ENCODE measurements around the gene BCOR.
A peak's percentile ranks its signal among the peaks of the same experiment; 100 is the strongest.

The BCOR gene

GRCh38 chrX:40083120-40083978 is 14.4 kb downstream of the BCOR start:
- Histone ChIP-seq H4K20me1 (ENCODE audit: insufficient read depth, low read length) (peaks cover 92% of the 10 kb centered on the region), H3K36me3 (ENCODE audit: insufficient read depth, low read length) (peaks cover 57% of the 10 kb centered on the region), H3K27ac (ENCODE audit: low read length) (no peak overlapping the region), H3K27me3 (ENCODE audit: insufficient read depth, low read length, poor library complexity) (no peaks in the 10 kb centered on the region), H3K4me3 (ENCODE audit: low read depth in 1 of 2, low read length in 2 of 2) (no peak overlapping the region), H3K79me2 (ENCODE audit: insufficient read depth, low read length) (peaks cover 99% of the 10 kb centered on the region), H3K4me1 (ENCODE audit: insufficient read depth, low read length) (peaks cover 5% of the 10 kb centered on the region; the same call in 1 of the 2 replicates), H2AFZ (ENCODE audit: low read depth, low read length) (no peak overlapping the region), H3K9me3 (ENCODE audit: insufficient read depth, low read length, severe bottlenecking) (no peaks in the 10 kb centered on the region), H3K4me2 (ENCODE audit: insufficient read depth, low read length) (no peak overlapping the region), H3K9ac (ENCODE audit: low read depth, low read length) (no peak overlapping the region)
- TF ChIP-seq CTCF (IDR thresholded peaks at IDR 0.05; ENCODE audit: borderline replicate concordance, extremely low read depth, low read length, poor library complexity, severe bottlenecking) (no peak), EZH2 (IDR thresholded peaks at IDR 0.05; ENCODE audit: borderline replicate concordance, low read depth, low read length, severe bottlenecking) (no peak)
- DNase-seq = no peak
- ATAC-seq (ENCODE audit: insufficient read depth, low read depth) = 0 out of 3 replicates have a peak, but pooled peaks have one; percentile 15

- peaks cover 92% of the 10 kb centered on the region for H4K20me1 ChIP-seq (ENCODE audit: insufficient read depth, low read length)
- no peak overlapping the region for H3K4me2 ChIP-seq (ENCODE audit: insufficient read depth, low read length)
- peaks cover 60% of the 10 kb centered on the region for H3K36me3 ChIP-seq (ENCODE audit: insufficient read depth, low read length)
- no peak overlapping the region for H3K4me3 ChIP-seq (ENCODE audit: low read depth in 1 of 2, low read length in 2 of 2)
- TF ChIP-seq CTCF (IDR thresholded peaks at IDR 0.05; ENCODE audit: borderline replicate concordance, extremely low read depth, low read length, poor library complexity, severe bottlenecking) = no peak
- H3K27ac ChIP-seq (ENCODE audit: low read length) = no peak overlapping the region
- H3K4me1 ChIP-seq (ENCODE audit: insufficient read depth, low read length) = peaks cover 5% of the 10 kb centered on the region; the same call in 1 of the 2 replicates
- ATAC-seq (ENCODE audit: insufficient read depth, low read depth) (no peak), DNase-seq (no peak)
- H3K9me3 ChIP-seq (ENCODE audit: insufficient read depth, low read length, severe bottlenecking) = no peaks in the 10 kb centered on the region
- peaks cover 99% of the 10 kb centered on the region for H3K79me2 ChIP-seq (ENCODE audit: insufficient read depth, low read length)
- H2AFZ ChIP-seq (ENCODE audit: low read depth, low read length) = no peak overlapping the region
- no peak overlapping the region for H3K9ac ChIP-seq (ENCODE audit: low read depth, low read length)
- no peaks in the 10 kb centered on the region for H3K27me3 ChIP-seq (ENCODE audit: insufficient read depth, low read length, poor library complexity)
Observed at GRCh38 chrX:40082447-40083119, 15.2 kb downstream of the BCOR start.

- H3K9me3 ChIP-seq (ENCODE audit: insufficient read depth, low read length, severe bottlenecking) = no peaks in the 10 kb centered on the region
- H3K9ac ChIP-seq (ENCODE audit: low read depth, low read length) = no peak overlapping the region
- H3K27ac ChIP-seq (ENCODE audit: low read length) = no peak overlapping the region
- H3K79me2 ChIP-seq (ENCODE audit: insufficient read depth, low read length) = peaks cover 99% of the 10 kb centered on the region
- no peak overlapping the region for H3K4me2 ChIP-seq (ENCODE audit: insufficient read depth, low read length)
- H2AFZ ChIP-seq (ENCODE audit: low read depth, low read length) = no peak overlapping the region
- peaks cover 65% of the 10 kb centered on the region for H3K36me3 ChIP-seq (ENCODE audit: insufficient read depth, low read length)
- no peaks in the 10 kb centered on the region for H3K27me3 ChIP-seq (ENCODE audit: insufficient read depth, low read length, poor library complexity)
- no peak for ATAC-seq (ENCODE audit: insufficient read depth, low read depth)
- 0 out of 2 replicates have a peak, but pooled peaks cover 2% of the 10 kb centered on the region for H3K4me1 ChIP-seq (ENCODE audit: insufficient read depth, low read length)
- H3K4me3 ChIP-seq (ENCODE audit: low read depth in 1 of 2, low read length in 2 of 2) = no peak overlapping the region
- no peak for DNase-seq
- peaks cover 93% of the 10 kb centered on the region for H4K20me1 ChIP-seq (ENCODE audit: insufficient read depth, low read length)
- TF ChIP-seq EZH2 (IDR thresholded peaks at IDR 0.05; ENCODE audit: borderline replicate concordance, low read depth, low read length, severe bottlenecking) = no peak
- no peak for TF ChIP-seq CTCF (IDR thresholded peaks at IDR 0.05; ENCODE audit: borderline replicate concordance, extremely low read depth, low read length, poor library complexity, severe bottlenecking)
Observed at GRCh38 chrX:40081679-40082068, 16.1 kb downstream of the BCOR start.

Data from DND-41 (cell line).